ENCODE measurements around the gene BCAR3.
"Not testable (repeated sequence)": the region's sequence is repeated elsewhere in the genome, so short reads cannot be mapped to it uniquely, and the experiment has no call there.

BCAR3 gene

DNA sequence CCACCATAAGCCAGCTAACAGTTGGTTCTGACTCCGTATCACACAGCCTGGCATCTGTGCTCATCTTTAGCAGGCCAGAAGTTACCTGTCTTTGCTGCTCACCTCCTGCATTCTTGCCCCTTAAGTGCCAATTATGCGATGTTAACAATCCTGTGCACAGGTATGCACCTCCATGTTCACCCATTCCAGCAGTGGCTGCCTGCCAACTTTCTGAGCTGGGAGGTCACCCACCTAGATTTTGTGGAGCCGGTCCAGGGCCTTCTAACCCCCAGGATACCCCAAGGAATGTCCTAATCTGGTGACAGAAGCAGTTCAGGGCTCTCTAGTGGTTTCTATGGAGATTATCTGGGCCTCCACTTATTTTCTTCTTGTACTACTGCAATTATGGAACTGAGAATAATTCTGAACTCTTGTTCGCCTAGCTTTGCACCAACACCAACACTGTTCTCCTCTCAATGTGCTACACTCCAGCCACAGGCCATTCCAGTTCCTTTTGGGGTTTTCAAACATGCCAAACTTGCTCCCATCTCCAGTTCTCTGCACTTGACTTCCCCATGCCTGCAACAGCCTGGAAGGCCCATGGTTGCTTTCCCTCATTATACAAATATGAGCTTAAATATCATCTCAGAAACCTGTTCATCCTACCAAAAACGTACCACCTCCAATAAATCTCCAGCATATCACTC, 9.0 kb downstream of the BCAR3 start:
- peaks cover 7% of the 10 kb centered on the region for H3K27me3 Mint-ChIP-seq

DNA sequence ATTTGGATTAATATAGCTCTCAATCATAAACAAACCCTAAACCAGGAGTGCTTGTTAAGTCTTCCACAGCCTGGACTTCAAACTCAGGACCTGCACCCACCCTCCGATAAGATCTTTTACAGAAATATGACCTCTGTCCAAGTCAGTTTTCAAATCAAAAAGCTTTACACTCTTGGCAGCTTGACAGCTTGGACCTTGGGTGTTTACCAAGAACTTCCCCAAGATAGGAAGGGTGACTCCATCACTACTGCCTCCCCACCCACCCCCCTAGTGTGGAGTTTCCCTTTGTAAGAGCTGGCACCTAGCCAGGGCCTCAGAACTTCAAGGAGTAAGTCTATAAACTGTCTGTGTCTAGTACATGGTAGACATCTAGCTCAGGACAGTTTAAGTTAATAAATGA, 9.6 kb downstream of the BCAR3 start:
- Mint-ChIP-seq H3K9me3 (no peaks in the 10 kb centered on the region), H3K4me1 (ENCODE audit: low read depth) (peaks cover 1% of the 10 kb centered on the region), H3K27ac (no peak overlapping the region), H3K27me3 (peaks cover 2% of the 10 kb centered on the region), H3K36me3 (ENCODE audit: low read depth) (no peaks in the 10 kb centered on the region), H3K4me3 (no peak overlapping the region)
- no peak for DNase-seq

More for the DNA sequence above, 9.0 kb downstream of the BCAR3 start:
- no peak overlapping the region for H3K4me3 Mint-ChIP-seq
- no peak for DNase-seq
- H3K4me1 Mint-ChIP-seq (ENCODE audit: low read depth) = peaks cover 1% of the 10 kb centered on the region
- no peaks in the 10 kb centered on the region for H3K9me3 Mint-ChIP-seq
- H3K27ac Mint-ChIP-seq = no peak overlapping the region
- H3K36me3 Mint-ChIP-seq (ENCODE audit: low read depth) = no peaks in the 10 kb centered on the region

DNA sequence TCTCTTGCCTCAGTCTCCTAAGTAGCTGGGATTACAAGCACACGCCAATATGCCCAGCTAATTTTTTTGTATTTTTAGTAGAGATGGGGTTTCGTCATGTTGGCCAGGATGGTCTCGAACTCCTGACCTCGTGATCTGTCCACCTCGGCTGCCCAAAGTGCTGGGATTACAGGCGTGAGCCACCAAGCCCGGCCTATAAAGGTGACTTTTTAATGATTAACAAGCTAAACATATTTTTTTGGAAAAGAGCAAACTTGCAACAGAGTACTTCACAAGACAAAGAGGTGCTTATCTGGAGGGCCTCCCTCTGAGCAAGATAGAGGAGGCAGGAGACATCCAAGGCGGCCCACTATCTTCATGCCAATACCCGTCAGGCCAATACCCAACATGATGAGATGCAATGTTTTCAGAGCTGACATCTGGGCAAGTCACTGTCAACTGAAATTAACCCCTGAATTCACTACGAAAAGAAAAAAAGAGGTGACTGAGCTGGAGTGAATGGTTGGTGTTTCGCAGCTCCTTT, 10.5 kb downstream of the BCAR3 start:
- no peak for DNase-seq
- H3K4me1 Mint-ChIP-seq (ENCODE audit: low read depth) = peaks cover 1% of the 10 kb centered on the region
- H3K27me3 Mint-ChIP-seq = peaks cover 2% of the 10 kb centered on the region
- no peaks in the 10 kb centered on the region for H3K9me3 Mint-ChIP-seq
- no peak overlapping the region for H3K4me3 Mint-ChIP-seq
- no peak overlapping the region for H3K27ac Mint-ChIP-seq
- H3K36me3 Mint-ChIP-seq (ENCODE audit: low read depth) = no peaks in the 10 kb centered on the region

DNA sequence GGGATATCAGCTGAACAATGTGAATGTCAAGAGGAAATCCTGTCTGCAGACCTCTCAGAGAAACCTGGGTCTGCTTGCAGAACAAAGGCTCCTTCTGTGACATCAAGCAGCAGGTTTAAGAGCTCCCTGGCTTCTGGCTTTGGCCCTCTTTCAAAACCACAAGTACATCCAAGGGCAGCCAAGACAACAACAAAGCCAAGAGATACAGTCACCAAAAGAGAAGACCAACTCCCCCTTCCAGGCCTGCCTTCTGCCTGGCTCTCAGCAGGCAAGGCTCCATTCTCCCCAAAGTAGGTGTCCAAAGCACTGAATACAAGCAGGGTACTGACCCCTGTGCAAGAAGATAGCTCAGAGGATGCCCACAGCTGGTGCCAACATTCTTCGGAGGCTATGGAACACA, 11.5 kb downstream of the BCAR3 start:
- DNase-seq = no peak

DNA sequence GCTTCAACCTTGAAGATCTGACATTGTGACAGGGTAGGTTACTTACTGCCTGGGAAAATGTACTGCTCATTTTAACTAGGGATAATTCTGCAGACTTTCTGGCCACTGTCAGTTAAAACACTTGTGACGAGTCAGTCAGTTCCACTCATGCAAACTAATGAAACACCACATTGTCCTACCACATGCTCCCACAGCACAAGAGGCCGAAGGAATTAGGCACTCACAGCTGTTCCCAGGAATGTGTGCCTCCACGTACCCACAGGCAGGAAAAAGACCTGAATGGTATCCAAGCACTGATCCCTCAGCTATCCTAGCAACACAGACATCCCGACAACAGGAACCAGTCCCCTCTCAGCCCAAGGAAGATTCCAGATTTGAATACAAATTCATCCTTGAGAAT, 12.3 kb downstream of the BCAR3 start:
- no peaks in the 10 kb centered on the region for H3K9me3 Mint-ChIP-seq
- no peak for DNase-seq
- H3K36me3 Mint-ChIP-seq (ENCODE audit: low read depth) = no peaks in the 10 kb centered on the region
- no peak overlapping the region for H3K27ac Mint-ChIP-seq
- no peak overlapping the region for H3K4me3 Mint-ChIP-seq
- H3K4me1 Mint-ChIP-seq (ENCODE audit: low read depth) = peaks cover 1% of the 10 kb centered on the region
- no peaks in the 10 kb centered on the region for H3K27me3 Mint-ChIP-seq

More for the DNA sequence above, 11.5 kb downstream of the BCAR3 start:
- Mint-ChIP-seq H3K27me3 (no peaks in the 10 kb centered on the region), H3K9me3 (no peaks in the 10 kb centered on the region), H3K27ac (no peak overlapping the region), H3K4me3 (no peak overlapping the region), H3K4me1 (ENCODE audit: low read depth) (peaks cover 1% of the 10 kb centered on the region), H3K36me3 (ENCODE audit: low read depth) (no peaks in the 10 kb centered on the region)

DNA sequence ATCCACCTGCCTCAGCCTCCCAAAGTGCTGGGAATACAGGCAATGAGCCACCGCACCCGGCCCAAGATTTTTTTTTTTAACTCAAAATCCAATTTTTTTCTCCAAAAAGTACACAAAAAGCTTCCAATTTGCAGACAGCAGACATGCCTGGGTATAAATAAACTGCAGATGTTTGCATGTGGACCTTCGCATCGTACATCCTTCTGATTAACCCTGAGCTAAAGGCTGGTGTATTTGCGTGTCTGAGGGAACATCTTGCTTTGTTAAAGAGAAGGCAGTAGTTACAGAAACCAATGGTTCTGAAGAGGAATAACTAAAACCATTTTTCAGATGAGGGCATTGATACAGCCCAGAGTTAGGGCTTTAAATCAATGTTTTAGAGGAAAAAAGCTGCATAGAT, 12.7 kb downstream of the BCAR3 start:
- no peaks in the 10 kb centered on the region for H3K9me3 Mint-ChIP-seq
- no peaks in the 10 kb centered on the region for H3K36me3 Mint-ChIP-seq (ENCODE audit: low read depth)
- H3K4me3 Mint-ChIP-seq = no peak overlapping the region
- peaks cover 1% of the 10 kb centered on the region for H3K4me1 Mint-ChIP-seq (ENCODE audit: low read depth)
- no peak overlapping the region for H3K27ac Mint-ChIP-seq
- H3K27me3 Mint-ChIP-seq = no peaks in the 10 kb centered on the region
- DNase-seq = no peak

DNA sequence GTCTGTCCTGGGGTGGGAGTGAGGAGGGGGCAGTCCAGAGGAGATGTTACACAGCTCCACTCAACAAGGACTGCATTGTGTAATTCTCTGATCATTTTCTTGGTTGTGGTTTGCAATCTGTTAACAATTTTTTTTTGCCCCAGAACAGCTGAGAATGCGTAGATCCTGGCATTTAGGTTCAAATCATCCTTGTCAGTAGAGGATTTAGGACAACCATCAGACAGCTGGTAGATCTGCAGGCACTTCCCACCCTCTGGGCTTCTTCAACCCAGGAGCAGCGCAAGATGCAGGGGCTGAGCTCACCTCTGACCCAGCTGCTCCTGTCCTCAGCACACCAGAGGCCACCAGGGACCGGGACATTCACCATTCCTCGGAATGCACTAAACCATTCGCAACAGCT, 13.5 kb downstream of the BCAR3 start:
- H3K4me1 Mint-ChIP-seq (ENCODE audit: low read depth) = peaks cover 1% of the 10 kb centered on the region
- DNase-seq = no peak
- H3K27ac Mint-ChIP-seq = no peak overlapping the region
- no peak overlapping the region for H3K4me3 Mint-ChIP-seq
- H3K27me3 Mint-ChIP-seq = no peaks in the 10 kb centered on the region
- H3K9me3 Mint-ChIP-seq = no peaks in the 10 kb centered on the region
- H3K36me3 Mint-ChIP-seq (ENCODE audit: low read depth) = no peaks in the 10 kb centered on the region

DNA sequence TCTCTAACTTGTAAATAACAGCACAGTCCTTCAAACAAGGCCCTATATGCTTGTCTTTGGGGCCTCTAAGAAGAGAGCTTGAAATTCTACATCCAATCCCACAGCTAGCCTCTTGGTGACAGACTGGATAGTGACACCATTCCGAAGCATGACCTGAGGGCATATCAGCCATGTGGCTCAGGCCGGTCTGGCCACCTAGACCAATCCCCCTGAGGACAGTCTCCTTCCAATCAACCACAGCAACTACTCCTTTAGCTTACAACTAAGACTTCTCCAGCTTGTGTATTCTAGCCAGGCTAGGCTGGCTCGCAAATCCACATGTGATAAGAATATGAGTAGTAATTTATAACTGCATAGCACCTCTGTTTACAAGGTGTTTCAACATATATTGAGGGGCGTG, 14.0 kb downstream of the BCAR3 start:
- Mint-ChIP-seq H3K4me3 (no peak overlapping the region), H3K9me3 (no peaks in the 10 kb centered on the region), H3K27me3 (no peaks in the 10 kb centered on the region), H3K36me3 (ENCODE audit: low read depth) (no peaks in the 10 kb centered on the region), H3K27ac (no peak overlapping the region), H3K4me1 (ENCODE audit: low read depth) (peaks cover 1% of the 10 kb centered on the region)
- no peak for DNase-seq

DNA sequence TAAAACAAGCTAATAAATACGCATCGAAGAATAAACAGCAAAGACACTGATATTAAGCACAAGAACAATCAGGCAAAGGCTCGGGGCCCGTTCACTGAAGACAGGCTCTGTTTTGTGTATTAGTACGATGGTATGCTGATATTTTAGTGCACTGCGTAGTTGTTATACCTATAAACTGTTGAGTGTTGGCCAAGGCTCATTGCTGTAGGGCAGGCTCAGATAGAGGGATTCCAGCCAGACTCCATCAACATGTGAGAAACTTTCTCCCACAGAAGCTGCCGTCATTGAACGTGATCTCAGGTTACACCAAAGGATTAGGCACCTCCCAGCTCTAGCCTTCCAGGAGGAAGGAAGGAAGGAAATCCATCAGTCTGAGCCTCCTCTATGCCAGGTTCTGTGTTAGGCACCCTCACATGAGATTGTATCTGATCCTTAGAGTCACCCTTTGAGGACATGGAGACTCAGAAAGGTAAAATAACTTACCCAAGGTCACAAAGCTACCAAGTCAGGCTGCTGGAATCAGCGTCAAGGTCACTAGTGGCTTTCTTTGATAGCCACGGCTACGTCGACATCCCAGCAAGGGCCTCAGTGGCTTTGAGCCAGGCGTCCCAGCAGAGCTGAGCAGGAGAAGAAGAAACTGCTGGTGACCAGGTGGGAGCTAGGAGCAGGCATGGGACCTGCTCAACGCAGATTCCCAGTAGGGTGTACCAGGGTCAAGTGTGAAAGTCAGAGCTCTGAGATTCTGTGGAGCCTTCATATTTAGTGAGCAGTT, 14.8 kb downstream of the BCAR3 start:
- Mint-ChIP-seq H3K4me1 (ENCODE audit: low read depth) (peaks cover 4% of the 10 kb centered on the region), H3K27me3 (peaks cover 3% of the 10 kb centered on the region), H3K4me3 (no peak overlapping the region), H3K9me3 (no peaks in the 10 kb centered on the region), H3K36me3 (ENCODE audit: low read depth) (no peaks in the 10 kb centered on the region), H3K27ac (no peak overlapping the region)
- no peak for DNase-seq

DNA sequence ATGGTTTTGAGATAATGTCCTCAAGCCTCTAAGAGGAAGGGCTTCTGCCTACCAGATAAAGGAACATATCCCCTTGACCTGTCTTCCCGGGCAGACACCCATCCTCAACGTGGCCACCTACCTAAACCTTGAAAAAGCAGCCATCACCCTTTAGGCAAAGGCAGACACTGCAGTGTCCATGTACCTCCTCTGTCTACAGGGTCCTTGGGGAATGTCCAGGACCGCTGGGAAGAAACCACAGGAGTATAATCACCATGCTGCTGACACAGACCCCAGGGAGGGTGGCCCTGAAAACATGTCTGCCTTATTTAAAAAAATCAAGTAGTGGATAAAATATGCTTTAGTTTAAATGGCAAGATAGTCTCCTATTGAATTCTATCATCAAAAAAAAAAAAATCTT, 16.6 kb downstream of the BCAR3 start:
- Mint-ChIP-seq H3K4me1 (ENCODE audit: low read depth) (peaks cover 4% of the 10 kb centered on the region), H3K4me3 (no peak overlapping the region), H3K27ac (no peak overlapping the region), H3K36me3 (ENCODE audit: low read depth) (no peaks in the 10 kb centered on the region), H3K9me3 (no peaks in the 10 kb centered on the region), H3K27me3 (peaks cover 3% of the 10 kb centered on the region)
- DNase-seq = no peak

DNA sequence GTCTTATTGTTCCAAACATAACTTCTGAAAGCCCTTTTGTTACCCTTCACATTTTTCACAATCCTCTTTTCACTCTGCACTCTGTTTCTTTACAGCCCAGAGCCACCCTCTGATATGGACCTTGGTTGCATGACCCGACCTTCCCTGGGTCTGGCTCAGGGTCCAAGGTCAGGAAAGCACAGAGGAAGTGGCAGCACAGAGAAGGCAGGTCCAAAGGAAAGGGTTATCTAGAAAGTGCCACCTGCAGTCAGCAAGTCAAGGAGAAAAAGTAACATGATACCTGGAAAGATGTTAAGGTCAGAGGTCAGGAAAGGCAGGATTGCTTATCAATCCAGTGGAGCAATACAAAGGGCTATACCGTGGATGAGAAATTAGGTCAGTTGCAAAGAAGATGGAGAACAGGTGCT, 18.4 kb downstream of the BCAR3 start:
- H3K27ac Mint-ChIP-seq = no peak overlapping the region
- peaks cover 5% of the 10 kb centered on the region for H3K4me1 Mint-ChIP-seq (ENCODE audit: low read depth)
- H3K36me3 Mint-ChIP-seq (ENCODE audit: low read depth) = no peaks in the 10 kb centered on the region
- no peak overlapping the region for H3K4me3 Mint-ChIP-seq
- no peaks in the 10 kb centered on the region for H3K9me3 Mint-ChIP-seq
- DNase-seq = no peak
- peaks cover 3% of the 10 kb centered on the region for H3K27me3 Mint-ChIP-seq

DNA sequence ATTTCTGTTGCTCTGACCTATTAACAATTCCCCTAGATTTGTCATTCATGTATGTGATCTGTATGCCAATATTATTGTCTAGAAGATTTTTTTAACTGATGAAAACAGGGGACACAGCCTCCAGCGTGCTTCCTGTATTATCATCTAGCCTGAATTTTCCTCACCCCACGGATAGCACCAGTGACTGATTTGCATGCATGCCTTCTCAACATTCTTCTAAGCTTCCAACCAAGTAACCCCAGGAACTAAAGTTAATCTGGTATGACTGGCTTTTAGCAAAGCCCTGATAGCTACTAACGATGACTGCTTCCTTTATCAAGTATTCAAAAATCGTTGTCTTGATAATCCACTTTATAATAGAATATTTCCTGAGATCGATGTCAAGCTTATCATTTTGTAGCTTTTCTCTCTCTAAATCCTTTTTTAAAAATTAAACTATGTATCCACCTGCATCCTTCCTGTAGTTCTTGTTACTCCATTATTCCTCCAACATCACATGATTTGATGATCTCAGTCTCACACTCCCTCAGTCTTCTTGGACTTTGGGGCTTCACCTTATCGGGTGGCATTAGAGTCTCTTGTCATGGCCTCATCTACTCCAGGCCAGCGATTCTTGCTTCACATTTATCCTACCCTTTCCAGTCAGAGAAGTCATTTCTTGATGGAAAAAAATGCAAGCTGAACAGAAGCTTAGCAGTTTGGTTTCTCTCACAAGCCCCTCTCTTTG, 19.0 kb downstream of the BCAR3 start:
- Mint-ChIP-seq H3K4me3 (no peak overlapping the region), H3K27ac (no peak overlapping the region), H3K36me3 (ENCODE audit: low read depth) (no peaks in the 10 kb centered on the region), H3K9me3 (no peaks in the 10 kb centered on the region), H3K27me3 (peaks cover 3% of the 10 kb centered on the region), H3K4me1 (ENCODE audit: low read depth) (peaks cover 5% of the 10 kb centered on the region)
- DNase-seq = no peak

DNA sequence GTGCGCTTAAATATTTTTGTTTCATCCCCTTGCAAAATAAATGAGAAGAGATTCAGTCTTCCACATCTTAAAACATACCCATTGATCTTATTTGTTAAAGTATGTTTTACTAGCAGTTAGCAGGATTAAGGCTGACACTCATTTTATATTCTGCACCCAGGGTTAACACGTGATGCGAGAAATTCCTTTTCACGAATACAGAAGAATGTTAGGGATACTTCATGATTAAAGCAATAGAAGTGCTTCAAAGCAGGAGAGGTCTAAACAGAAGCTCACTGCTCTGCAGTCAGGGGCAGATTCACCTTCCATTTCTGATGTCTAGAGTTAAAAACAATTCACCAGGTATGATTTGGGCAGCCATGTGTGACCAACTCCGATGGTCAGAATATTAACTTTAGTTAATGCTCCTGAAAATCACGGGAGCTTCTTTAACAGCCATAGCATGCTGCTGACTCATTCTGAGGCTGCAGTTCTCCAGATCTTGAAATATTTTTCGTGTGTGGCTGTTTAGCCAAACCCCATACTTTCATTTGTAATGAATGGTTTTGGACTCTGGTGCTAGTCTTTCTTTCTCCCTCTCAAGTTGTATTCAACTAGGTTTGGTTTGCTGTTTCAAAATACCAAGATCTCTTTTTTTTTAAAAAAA, 19.7 kb downstream of the BCAR3 start:
- no peak overlapping the region for H3K27ac Mint-ChIP-seq
- DNase-seq = no peak
- H3K27me3 Mint-ChIP-seq = peaks cover 3% of the 10 kb centered on the region

DNA sequence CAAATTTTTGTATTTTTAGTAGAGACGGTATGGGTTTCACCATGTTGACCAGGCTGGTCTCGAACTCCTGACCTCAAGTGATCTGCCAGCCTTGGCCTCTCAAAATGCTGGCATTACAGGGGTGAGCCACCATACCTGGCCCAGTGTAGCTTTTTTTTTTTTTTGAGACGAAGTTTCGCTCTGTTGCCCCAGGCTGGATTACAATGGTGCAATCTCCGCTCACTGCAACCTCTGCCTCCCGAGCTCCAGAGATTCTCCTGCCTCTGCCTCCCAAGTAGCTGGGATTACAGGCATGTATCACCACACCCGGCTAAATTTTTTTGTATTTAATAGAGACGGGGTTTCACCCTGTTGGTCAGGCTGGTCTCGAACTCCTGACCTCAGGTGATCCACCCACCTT, 20.3 kb downstream of the BCAR3 start:
- not testable (repeated sequence) for DNase-seq; H3K4me3 Mint-ChIP-seq; H3K27ac Mint-ChIP-seq; H3K27me3 Mint-ChIP-seq; H3K4me1 Mint-ChIP-seq (ENCODE audit: low read depth); H3K9me3 Mint-ChIP-seq; H3K36me3 Mint-ChIP-seq (ENCODE audit: low read depth)

More for the DNA sequence above, 19.7 kb downstream of the BCAR3 start:
- peaks cover 5% of the 10 kb centered on the region for H3K4me1 Mint-ChIP-seq (ENCODE audit: low read depth)
- H3K4me3 Mint-ChIP-seq = no peak overlapping the region
- no peaks in the 10 kb centered on the region for H3K36me3 Mint-ChIP-seq (ENCODE audit: low read depth)
- no peaks in the 10 kb centered on the region for H3K9me3 Mint-ChIP-seq

All from activated T-cell treated with anti-CD3 and anti-CD28 coated beads, Interleukin-2, amount 50 U/mL, for 24 hours (primary cell).